Right renal pelvis (tissue), 4 donors: ENCODE results near the gene NINJ1. TPM values are rescaled to one million over a fixed set of nuclear protein-coding genes. Genes with fewer than 3 reads are reported as not detected.
"Not testable (repeated sequence)": the region's sequence is repeated elsewhere in the genome, so short reads cannot be mapped to it uniquely, and the experiment has no call there.

Experiments used
- DNase-seq, 4 donors: peaks; one replicate each; pipeline ENCODE4 v3.0.0-alpha.2; 2013; ENCODE audit warnings: low read depth in 4 of 4, low spot score in 3 of 4, missing footprints in 1 of 4
- polyA plus RNA-seq, 4 donors: library from polyadenylated mRNA; unstranded; fragments of 120-200 nt; gene quantifications; one replicate each; pipeline ENCODE4 v1.2.1, GENCODE V29; 2013; ENCODE audit not compliant: insufficient read length in 4 of 4

NINJ1 gene
- polyA plus RNA-seq, 4 donors, result 43.9 to 57.7 (median 44.8) TPM

DNA sequence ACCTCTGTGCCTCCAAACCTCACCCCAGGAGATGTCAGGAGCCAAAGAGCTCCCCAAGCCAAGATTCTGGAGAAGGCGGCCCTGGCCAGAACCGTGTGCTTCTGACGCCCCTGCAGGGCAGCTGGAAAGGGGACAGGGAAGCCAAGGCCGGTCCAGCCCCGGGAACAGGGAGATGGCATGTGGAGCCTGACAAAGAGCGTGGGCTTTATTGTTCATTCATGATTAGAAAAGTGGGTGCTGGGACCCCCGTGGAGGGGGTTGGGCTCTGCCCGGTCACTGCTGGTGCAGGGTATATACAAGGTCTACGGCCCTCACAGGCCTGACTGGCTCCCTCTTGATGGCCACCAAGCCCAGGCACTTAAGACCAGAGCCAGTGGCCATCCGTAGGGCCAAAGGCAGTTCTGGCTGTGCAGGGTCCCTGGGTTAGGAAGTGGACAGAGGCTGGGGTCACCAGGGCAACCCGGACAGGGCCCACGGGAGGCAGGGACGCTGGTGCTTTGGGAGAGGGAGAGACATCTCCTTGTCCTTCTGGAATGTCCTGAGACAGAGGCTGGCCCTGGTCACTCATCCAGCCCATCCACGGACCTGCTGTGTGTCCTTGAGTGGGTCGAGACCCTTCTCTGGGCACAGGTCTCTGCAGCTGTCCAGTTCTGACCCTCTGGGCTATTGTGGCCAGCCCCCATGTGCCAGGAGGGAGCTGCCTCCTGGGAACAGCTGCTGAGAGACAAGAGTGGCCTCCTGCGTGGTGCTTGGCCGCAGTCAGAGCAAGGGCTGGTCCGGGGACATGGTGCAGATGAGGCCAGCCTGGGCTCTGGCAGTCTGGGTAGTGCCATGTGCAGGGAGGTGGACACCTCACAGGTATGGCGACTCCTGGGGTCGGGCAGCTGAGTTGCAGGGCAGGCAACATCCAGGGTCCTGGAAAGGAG, 12.5 kb downstream of the NINJ1 start:
- no peak for DNase-seq

DNA sequence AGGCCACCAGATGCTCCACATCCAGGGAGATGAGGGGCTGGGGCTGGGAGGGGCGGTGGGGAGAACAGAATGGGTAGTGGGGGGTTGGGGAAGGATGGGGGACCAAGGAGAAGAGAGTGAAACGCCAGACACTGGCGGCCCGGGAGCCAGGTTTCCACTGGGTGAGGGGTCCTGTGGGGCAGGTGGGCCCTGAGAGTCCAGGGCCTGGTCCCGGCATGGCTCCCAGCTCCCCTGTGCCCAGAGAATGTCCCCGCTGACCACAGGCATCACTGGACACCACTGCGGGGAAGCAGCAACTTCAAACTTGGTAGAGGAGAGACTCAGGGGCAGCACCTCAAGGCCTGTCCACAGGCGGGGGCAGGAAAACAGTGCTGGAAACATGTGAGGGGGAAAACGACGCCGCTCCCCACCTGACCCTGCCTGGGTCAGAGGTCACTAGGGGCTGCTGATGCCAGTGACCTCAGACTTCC, 13.2 kb downstream of the NINJ1 start:
- DNase-seq, result no peak

DNA sequence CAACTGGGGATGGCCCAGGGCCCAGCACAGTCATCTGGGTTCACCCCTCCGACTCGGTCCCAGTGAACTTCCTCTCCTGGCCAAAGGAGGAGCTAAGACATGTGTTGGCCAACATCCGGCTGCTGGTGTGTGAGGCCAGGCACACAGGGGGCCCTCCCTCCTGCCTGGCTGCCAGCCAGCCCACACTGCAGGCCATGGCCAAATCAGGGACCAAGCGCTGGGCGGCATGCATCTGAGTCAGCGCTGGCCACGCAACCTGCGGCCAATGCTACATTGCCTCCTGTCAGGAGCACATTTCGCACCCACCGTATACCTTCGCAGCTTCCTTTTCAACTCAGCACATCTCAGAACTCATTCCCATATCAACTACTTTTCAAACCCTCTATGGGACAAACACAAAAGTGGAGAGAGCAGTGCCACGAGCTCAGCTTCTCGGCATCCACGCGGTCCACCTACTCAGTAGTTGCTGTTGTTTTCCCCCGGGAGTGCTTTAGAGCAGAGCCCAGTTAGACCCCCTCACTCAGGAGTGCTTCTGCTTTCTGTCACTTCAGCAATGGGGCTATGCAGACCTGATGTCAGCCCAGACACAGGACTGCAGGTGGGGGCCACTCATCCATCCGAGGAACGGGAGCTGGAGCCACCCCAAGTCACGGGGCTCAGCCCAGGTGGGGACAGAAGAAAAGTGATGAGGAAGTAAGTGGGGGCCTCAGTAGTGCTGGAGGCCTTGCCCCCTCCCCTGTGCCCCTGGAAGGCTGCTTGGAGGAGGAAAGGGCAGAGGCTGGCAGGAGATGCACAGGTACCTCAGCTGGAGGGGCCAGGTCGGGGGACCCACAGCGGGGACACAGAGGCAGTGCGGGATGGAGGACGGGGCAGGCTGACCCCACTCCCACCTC, 13.9 kb downstream of the NINJ1 start:
- DNase-seq, result no peak

DNA sequence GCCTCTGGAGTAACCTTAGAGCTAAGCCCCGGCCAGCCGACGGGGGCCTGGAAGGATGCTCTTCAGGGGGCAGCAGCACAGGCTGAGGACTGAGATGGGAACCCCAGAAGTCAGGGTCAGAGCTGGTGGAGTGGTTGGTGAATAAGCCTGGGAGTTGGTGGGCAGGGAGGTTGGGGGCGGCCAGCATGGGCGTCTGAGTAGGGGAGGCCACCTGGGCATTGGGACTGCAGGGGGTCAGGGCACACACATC, 14.4 kb downstream of the NINJ1 start:
- DNase-seq, result no peak

DNA sequence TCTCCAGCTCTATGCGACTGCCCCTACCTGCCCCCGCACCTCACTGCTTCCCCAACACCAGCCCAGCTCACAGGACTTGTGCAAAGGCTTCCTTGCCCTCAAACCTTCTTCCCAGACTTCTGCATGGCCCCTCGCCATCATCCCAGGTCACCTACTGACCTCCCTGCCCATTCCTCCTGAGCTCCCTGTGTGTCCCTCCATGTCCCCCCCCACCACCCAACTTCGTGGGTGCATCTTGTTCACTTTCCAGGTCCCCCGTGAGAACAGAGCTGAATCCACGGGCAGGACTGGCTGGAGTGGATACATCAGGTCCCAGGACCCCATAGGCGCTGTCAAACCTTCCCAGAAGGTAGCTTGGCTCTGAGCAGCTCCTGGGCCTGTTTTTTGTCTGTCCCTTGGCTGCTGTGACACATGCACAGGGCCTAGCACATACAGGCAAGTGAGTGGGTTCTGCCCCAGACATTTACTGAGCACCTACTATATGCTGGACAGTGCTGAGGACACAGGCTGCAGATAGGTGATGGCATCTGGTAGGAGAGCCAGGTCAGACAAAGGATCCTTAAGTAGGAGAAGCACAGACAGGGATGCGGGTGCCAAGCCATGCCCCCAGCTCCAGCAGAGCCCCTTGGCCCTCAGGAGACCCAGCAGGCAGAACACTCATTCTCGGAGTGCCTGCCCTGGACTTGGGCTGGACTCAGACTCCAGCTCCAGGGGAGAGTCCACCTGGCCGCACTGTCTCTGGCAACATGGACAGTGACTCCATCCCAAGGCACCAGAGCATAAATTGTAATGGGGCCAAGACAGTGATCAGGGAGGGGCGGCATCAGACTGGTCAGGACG, 15.0 kb downstream of the NINJ1 start:
- no peak for DNase-seq

DNA sequence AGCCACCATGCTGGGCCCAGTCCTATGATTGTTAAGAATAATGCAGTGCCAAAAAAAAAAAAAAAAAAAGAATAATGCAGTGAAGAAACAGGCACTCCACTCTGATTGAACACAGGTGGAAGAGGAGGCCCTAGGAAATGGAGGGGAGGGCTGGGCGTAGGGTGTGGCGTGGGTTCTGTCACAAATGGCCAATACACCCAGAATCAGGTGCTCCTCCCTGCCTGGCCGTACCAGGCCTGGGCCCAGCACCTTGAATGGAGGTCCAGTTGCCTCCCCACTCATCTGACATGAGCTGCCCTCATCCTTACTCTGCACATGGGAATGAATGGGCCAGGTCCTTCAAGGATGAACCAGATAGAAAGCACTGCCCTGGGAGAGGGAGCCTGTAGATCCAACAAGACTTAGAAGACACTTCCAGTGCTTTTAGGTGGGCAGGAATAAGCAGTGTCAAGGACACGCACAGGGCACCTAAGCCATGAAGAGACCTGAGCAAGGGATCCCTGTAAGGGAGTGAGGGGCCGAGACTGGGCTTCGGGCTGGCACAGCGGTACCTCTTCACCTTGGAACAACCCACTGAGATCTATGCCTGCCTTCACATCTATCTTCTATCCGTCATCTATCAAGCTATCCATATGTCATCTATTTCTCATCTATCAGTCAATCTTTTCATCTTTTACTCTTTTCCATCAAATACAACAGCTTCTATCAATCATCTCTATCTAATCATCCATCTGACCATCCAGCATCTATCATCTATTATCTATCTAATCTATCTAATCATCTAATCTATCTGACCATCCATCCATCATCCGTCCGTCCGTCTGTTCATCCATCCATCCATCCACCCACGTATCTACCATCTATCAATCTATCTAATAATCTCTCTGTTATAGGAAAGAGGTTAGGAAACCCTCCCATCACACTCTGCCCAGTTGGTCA, 15.9 kb downstream of the NINJ1 start:
- no peak for DNase-seq

DNA sequence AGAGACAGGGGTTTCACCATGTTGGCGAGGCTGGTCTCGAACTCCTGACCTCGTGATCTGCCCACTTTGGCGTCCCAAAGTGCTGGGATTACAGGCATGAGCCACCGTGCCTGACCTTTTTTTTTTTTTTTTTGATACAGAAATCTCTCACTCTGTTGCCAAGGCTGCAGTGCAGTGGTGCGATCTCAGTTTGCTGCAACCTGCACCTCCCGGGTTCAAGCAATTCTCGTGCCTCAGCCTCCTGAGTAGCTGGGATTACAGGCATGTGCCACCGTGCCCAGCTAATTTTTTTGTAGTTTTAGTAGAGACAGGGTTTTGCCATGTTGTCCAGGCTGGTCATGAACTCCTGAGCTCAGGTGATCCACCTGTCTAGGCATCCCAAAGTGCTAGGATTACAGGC, 16.5 kb downstream of the NINJ1 start:
- DNase-seq, result not testable (repeated sequence)

DNA sequence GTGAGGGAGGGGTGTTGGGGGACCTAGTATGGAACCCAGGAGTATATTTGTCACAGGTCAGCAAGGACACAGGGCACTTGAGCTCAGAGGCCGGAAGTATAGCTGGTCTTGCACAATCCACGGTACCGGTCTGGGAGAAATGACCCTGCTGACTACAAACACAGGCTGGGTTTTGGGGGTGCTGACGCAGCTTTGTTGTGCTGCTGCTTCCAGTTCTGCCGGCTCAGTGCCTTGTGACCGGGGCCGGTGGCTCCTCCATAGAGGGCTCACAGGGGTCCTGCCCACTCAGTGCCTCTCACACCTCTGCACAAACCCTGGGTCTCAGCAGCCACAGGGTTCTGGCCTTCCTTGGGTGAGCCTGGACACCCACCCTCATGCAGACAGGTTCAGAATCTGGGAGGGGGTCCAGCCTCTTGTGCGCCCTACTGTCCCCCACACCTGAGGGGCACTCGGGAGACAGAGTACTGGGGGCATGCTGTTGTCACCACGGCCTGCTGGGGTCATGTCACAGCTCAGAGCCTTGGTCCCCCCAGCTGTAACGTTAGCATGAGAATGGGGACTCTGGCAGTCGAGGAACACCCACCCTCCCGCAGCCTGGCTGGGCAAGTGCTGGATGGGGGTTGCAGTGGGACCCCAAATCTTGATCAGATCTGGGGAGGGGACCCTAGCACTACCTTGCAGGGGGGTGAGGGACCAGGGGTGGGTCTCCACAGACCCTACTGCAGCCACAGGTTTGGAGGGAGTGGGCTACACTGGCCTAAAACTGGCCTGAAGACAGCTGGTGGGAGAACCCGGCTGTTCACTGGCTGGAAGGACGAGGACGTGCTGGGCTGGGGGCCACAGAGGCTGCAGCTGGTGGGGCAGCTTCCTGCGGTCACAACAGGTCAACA, 17.7 kb downstream of the NINJ1 start:
- no peak for DNase-seq

DNA sequence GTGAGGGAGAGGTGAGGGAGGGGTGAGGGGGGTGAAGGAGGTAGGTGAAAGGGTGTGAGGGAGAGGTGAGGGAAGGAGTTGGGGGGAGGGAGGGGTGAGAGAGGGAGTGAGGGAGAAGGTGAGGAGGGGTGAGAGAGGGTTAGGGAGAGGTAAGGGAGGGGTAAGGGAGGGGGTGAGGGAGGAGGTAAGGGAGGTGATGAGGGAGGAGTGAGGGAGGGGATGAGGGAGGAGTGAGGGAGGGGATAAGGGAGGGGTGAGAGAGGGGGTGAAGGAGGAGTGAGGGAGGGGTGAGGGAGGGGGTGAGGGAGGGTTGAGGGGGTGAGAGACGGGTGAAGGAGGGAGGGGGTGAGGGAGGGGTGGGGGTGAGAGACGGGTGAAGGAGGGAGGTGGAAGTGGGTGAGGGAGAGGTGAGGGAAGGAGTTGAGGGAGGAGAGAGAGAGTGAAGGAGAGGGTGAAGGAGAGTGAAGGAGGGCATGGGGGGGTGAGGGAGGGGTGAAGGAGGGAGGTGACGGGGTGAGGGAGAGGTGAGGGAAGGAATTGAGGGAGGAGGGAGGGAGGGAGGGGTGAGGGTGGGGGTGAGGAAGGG, 18.5 kb downstream of the NINJ1 start:
- no peak for DNase-seq

DNA sequence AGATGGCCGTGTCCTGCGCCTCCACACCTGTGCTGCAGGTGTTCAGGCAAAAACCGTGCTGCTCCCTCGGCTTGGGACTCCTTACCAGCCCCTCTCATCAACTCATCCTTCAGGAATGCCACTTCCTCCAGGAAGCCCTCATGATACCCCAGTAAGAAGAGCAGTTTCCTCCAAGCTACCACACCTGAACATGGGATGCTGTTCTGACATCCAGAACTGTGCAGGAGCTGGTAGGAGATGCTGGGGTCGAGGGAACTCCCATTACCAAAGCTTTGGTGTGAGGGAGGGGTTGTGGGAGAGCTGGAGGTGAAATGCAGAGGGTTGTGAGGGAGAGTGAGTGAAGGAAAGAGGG, 19.1 kb downstream of the NINJ1 start:
- DNase-seq, result no peak

DNA sequence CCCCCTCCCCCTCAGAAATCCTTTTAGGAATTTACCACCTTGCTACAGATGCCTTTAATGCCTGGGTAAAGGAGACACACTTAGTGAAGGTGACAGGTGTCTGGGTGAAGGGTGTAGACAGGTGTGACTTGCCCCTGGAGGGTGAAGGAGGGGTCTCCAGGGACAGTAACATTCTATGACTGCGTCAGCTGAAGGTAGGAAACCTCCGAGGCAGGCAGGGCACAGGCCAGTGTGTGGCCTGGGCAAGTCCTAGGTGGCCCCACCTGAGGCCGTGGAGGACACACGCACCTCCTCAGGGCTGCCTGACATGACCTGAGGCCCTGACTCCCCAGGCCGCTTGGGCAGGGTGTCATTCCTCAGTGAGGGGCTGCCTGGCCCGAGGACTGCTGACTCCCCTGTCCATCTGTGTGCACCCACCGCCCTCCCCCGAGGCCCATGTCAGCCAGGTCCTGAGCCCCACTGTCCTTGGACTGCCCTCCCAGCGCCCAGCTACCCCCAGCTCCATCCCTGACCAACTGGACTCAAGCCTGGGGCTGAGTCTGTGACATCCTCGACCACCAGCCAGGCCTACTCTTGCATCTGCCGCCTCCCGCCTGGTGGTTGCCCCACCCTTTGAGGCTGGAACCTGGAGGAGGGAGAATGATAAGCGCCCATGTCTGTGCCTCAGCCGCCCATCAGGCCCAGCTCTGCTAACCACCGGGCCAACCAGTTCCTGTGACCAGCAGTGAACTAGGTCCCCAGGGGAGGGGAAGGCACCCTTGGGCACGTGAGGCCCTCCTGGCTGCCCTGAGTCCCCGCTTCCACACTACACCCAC, 19.7 kb downstream of the NINJ1 start:
- DNase-seq, result no peak

DNA sequence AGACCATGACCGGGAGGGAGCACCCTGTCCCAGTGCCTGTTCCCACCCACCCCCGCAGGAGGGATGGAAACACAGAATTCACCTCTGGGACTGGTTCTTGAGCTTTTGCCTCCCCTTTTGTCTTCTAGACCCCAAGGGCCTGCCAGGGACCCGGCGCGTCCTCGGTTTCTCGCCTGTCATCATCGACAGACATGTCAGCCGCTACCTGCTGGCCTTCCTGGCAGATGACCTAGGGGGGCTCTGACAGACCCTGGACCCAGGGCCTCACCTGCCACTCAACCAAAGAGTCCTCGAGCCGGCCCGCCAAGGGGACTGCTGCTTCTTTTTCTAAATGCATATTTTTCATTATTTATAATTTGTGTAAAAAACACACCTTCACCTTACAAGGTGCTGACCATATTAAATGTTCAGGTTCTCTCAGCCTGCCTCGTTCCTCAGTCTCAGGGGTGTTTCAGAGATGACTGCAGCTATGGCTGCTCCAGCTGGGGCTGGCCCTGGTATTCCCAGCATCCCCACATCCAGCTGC, 21.1 kb downstream of the NINJ1 start:
- no peak for DNase-seq

DNA sequence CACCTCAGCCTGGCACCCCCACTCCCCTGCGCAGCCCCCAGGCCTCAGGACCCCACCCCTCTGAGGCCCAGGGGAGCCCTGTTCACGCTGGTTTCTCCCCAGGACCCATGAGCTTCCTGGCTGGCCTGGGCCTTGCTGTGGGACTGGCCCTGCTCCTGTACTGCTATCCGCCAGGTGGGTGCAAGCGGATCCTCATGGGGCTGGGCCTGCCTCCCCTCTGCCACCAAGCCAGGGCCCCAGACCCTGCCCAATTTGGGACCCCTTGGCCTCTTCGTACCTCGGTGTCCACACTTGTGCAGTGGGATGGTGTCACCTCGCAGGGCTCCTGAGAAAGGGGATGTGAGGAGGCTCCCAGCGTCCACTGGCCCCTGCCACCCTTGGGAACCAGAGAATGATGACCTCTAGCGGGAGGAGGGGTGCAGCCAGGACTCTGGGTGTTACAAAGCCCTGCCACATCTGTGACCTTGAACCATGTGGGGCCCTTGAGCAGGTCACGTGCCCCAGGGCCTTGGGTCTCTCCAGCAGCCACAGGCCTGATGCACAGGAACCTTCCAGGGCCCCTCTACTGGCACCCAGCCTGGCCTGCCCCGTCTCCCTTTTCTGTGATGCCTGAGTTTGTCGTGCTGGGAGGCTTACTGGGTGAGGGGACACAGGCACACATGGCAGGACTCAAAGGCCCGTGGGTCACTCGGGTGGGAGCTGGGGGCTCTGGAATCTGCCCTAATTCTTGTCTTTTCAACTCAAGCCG, 21.8 kb downstream of the NINJ1 start:
- DNase-seq, result no peak

DNA sequence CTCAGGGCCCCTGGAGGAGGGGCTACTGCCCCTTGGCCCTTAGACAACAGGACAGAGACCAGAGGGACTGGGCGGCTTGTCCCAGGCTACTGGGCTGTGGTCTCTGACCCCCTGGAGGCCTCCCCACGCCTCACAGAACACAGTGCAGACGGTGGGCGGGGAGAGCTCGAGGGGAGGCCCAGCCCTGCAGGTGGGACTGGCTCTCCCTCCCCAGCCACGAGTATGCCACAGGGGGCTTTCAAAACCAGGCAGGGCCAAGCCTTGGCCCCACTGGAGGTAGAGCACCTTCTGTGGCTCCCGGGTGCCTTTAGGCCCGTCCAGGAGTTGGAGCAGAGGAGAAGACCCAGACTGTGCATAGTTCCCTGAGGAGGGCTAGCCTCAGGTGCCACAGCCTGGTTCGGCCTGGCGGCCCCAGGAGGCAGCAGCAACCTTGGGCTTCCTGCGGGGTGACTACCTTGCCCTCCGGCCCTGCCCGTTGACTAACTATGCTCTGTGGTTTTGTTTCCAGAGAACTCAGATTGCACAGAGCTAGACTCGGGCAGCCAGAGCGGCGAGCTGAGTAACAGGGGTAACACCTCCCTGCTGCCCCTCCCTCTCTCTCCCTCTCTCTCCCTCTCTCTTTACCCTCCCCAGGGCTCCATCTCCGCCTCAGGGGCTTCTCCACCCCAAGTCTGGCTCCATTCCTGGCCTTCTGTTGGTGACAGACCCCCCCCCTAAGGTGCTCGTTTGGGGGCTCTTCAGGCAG, 22.5 kb downstream of the NINJ1 start:
- no peak for DNase-seq

DNA sequence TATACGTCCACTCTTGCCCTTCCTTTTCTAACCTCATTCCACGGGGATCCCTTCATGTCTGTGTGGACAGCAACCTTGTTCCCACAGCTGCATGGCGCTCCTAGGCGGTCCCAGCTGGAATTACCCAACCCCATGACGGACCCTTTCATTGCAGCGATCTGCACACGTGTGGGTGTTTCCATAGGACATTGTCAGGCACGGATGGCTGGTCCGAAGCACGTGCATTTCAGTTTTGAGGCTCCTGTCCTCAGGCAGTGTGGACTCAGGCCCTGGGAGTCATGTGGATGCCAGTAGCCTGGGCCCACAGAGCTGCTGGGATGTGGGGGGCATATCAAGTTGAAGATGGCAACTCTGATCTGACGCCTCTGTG, 23.1 kb downstream of the NINJ1 start:
- DNase-seq, result no peak

DNA sequence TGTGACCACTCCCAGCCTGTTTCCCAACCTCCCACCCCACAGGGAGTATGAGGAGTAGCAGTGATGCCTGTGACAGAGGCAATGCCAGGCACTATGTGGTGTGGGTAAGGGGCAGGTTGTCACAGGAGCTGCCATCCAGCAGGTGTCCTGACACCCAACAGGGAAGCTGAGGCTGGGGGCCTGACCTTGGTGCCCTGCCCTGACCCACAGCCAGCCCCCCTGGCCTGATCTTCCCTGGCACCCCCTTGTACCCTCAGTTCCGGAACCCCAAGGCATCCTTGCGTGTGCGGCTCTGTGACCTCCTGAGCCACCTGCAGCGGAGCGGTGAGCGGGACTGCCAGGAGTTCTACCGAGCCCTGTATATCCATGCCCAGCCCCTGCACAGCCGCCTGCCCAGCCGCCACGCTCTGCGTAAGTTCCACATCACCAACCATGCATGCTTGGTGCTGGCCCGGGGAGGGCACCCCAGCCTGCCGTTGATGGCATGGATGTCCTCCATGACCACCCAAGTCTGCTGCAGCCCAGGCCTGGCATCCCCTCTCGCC, 23.7 kb downstream of the NINJ1 start:
- DNase-seq, result no peak
